ENCODE results near the gene F2RL1.

GRCh38 chr5:76810236-76810635 lies 8.6 kb upstream of the F2RL1 start:
- TF ChIP-seq YY1 (IDR thresholded peaks at IDR 0.05; ENCODE audit: low read depth) (no peak), TAF1 (IDR thresholded peaks at IDR 0.05; ENCODE audit: low read depth) (no peak), CREB1 (IDR thresholded peaks at IDR 0.05; ENCODE audit: low read depth) (no peak), NFIC (IDR thresholded peaks at IDR 0.05) (no peak)
